Upper lobe of left lung (tissue), 6 donors: ENCODE data around the gene HAPLN1. TPM values are rescaled to one million over a fixed set of nuclear protein-coding genes. Genes with fewer than 3 reads are reported as not detected.

Source experiments
- ATAC-seq, 2 donors: fragments of 200-7000 bp; cut with Tn5 transposase; one replicate each; pipeline ENCODE4 v1.9.1; 2022; ENCODE audit warnings: mild to moderate bottlenecking in 2 of 2, moderate library complexity in 2 of 2; ENCODE audit not compliant: low FRiP score in 2 of 2
- DNase-seq, 2 donors: peaks; one replicate each; pipeline ENCODE4 v3.0.0-alpha.2; 2019 to 2020
- H3K27ac ChIP-seq, 4 donors: fragments of 200-600 bp; sonication (generic); one replicate each; pipeline ENCODE4 v1.5.1; 2016 to 2019
- H3K27me3 ChIP-seq, 4 donors: fragments of 200-600 bp; sonication (generic); one replicate each; pipeline ENCODE4 v1.5.1; 2017 to 2019
- H3K36me3 ChIP-seq, 4 donors: fragments of 200-600 bp; sonication (generic); one replicate each; pipeline ENCODE4 v1.5.1; 2016 to 2019
- H3K4me1 ChIP-seq, 4 donors: fragments of 200-600 bp; sonication (generic); one replicate each; pipeline ENCODE4 v1.5.1; 2018 to 2019
- H3K4me3 ChIP-seq, 4 donors: fragments of 200-600 bp; sonication (generic); one replicate each; pipeline ENCODE4 v1.5.1; 2017 to 2019; ENCODE audit warnings: mild to moderate bottlenecking in 2 of 4, moderate library complexity in 1 of 4
- H3K9me3 ChIP-seq, 4 donors: fragments of 200-600 bp; sonication (generic); one replicate each; pipeline ENCODE4 v1.5.1; 2018 to 2019
- EP300 ChIP-seq, 4 donors: sonication (generic); formaldehyde crosslinking; IDR thresholded peaks; one replicate each; pipeline ENCODE4 v1.5.1; 2017; ENCODE audit warnings: antibody characterized with exemption in 4 of 4, control low read depth in 2 of 4
- POLR2A ChIP-seq, 4 donors: fragments of 450-650 bp; IDR thresholded peaks; one replicate each; pipeline ENCODE4 v1.5.1; 2016 to 2017; ENCODE audit warnings: antibody characterized with exemption in 4 of 4, mild to moderate bottlenecking in 2 of 4
- POLR2AphosphoS5 ChIP-seq, 2 donors: sonication (generic); formaldehyde crosslinking; IDR thresholded peaks; one replicate each; pipeline ENCODE4 v1.5.1; 2017; ENCODE audit warnings: antibody characterized with exemption in 2 of 2
- WGBS, 2 donors: methylation state at CpG; one replicate each; pipeline ENCODE4 v1.1.5; 2017 to 2018; 5-methylcytosine and 5-hydroxymethylcytosine counted together
- total RNA-seq, 6 donors: library from RNA; depleted of rRNA in 4 of 6; stranded (reverse); fragments of >200 nt in 4 of 6; gene quantifications; one replicate each; pipeline versions ENCODE4 v1.1.0 to v1.2.1, GENCODE V29; 2016 to 2021
- TF ChIP-seq, protein P1 (sequence below), 6 experiments: fragments of 450-650 bp in 4 of 6; fragments of 200-600 bp in 2 of 6; sonication (generic) in 2 of 6; IDR thresholded peaks; one replicate each; pipeline ENCODE4 v1.5.1; 2016 to 2019; ENCODE audit warnings: antibody characterized with exemption in 6 of 6
- donor health status: DM: no; HTN: no; CAD: no; lungs with moderate emphysema.
- donor health status: DM: no; HTN: yes; CAD: no; lungs with severe emphysema.

HAPLN1 gene
- total RNA-seq, 6 donors from 2014 or later, result 0.30 to 0.46 TPM; not detected in 4

DNA sequence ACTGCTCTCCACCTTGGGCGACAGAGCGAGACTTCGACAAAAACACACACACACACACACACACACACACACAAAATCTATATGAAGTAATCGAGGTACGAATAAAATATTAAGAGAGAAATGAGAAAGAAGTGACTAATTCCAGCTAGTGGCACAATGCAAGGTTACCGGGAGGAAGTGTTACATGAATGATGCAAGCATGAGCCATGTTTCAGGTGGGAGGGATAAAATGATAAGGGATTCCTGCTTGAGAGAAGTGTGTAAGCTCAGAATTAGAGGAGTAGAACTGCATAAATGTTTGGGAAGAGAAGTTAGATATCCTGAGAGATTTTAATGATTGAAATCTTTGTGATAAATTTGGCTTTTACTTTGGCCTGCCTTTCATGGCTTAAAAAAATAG is 18.8 kb downstream of the HAPLN1 start:
- no peaks in the 10 kb centered on the region for H3K36me3 ChIP-seq
- no peaks in the 10 kb centered on the region for H3K9me3 ChIP-seq
- TF ChIP-seq, protein P1, sequence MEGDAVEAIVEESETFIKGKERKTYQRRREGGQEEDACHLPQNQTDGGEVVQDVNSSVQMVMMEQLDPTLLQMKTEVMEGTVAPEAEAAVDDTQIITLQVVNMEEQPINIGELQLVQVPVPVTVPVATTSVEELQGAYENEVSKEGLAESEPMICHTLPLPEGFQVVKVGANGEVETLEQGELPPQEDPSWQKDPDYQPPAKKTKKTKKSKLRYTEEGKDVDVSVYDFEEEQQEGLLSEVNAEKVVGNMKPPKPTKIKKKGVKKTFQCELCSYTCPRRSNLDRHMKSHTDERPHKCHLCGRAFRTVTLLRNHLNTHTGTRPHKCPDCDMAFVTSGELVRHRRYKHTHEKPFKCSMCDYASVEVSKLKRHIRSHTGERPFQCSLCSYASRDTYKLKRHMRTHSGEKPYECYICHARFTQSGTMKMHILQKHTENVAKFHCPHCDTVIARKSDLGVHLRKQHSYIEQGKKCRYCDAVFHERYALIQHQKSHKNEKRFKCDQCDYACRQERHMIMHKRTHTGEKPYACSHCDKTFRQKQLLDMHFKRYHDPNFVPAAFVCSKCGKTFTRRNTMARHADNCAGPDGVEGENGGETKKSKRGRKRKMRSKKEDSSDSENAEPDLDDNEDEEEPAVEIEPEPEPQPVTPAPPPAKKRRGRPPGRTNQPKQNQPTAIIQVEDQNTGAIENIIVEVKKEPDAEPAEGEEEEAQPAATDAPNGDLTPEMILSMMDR (IDR thresholded peaks at IDR 0.05), result no peak
- TF ChIP-seq EP300 (IDR thresholded peaks at IDR 0.05) (no peak), POLR2AphosphoS5 (IDR thresholded peaks at IDR 0.05) (no peak), POLR2A (IDR thresholded peaks at IDR 0.05) (no peak)
- H3K4me1 ChIP-seq, result no peaks in the 10 kb centered on the region
- no peak for ATAC-seq
- DNase-seq, result no peak
- WGBS, 2 donors, result 92 to 94% methylated on average over 6 of the region's 6 CpGs
- H3K27me3 ChIP-seq, result no peaks in the 10 kb centered on the region
- no peak overlapping the region for H3K4me3 ChIP-seq
- H3K27ac ChIP-seq, result no peak overlapping the region

DNA sequence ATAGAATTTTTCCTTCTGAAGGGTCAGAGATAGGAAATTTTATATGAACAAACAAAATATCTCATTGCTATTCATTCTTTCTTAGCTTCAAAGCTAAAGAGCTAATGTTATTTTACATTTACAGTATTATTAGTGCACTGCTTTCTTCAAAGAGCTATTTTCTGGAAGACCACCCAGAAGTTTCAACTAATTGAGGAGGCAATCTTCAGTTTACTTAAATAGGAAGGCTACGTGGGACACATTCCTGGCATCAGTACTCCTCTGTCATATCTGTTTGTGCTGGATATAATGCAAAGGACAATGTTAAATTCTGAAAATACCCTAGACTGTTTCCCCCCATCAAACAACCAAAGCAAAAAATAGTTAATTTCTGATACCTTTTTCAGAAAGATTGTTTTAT is 30.8 kb downstream of the HAPLN1 start:
- Histone ChIP-seq H3K9me3 (no peaks in the 10 kb centered on the region), H3K4me3 (no peak overlapping the region), H3K4me1 (no peaks in the 10 kb centered on the region), H3K36me3 (no peaks in the 10 kb centered on the region), H3K27me3 (no peaks in the 10 kb centered on the region), H3K27ac (no peak overlapping the region)
- DNase-seq (no peak), ATAC-seq (no peak)
- TF ChIP-seq EP300 (IDR thresholded peaks at IDR 0.05) (no peak), POLR2A (IDR thresholded peaks at IDR 0.05) (no peak), POLR2AphosphoS5 (IDR thresholded peaks at IDR 0.05) (no peak)
- TF ChIP-seq, protein P1 (IDR thresholded peaks at IDR 0.05), result no peak
- WGBS, 2 donors, result 71 to 94% methylated on average over 1 of the region's 1 CpG

DNA sequence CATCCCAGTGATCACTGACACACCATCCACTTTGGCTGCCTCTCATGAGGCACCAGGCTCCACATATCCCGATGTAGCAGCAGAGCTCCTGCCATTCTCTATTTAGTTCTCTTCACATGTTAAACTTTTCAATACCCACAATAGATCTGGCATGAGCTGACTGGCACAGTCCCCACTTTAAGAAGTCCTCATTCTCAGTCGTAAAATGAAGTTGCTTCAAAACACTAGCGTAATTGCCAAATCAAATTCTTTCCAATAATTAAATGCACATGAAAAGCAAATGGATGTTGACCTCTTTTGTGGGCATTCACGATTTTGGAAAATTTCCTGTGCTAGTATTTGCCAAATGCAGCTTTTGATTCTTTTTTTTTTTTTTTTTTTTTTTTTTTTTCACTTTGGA is 32.4 kb downstream of the HAPLN1 start:
- no peaks in the 10 kb centered on the region for H3K9me3 ChIP-seq

DNA sequence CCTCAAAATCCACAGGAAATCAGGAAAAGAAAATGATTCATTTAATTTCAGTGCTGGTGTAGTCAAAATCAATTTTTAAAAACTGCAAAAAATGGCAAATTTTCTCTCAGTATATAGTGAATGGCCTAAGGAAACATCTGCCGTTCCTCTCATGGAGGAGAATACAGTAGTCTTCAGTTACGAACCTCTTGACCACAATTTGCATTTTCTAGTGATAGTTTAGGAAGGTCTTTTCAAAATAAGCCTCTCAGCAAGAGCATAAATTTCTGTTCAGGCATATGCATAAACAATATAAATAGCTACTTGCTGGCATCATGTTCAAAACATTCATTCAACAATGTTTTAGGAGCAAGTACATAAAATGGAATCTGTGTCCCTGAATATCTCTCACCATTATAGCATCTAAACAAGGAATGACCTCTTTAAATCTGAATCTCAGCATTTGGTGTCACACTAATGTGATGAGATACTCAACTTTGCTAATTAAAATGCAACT is 33.5 kb downstream of the HAPLN1 start:
- no peak for ATAC-seq
- TF ChIP-seq, protein P1 (IDR thresholded peaks at IDR 0.05), result no peak
- TF ChIP-seq POLR2AphosphoS5 (IDR thresholded peaks at IDR 0.05), result no peak
- TF ChIP-seq POLR2A (IDR thresholded peaks at IDR 0.05), result no peak
- no peak for TF ChIP-seq EP300 (IDR thresholded peaks at IDR 0.05)
- DNase-seq, result no peak
- Histone ChIP-seq H3K4me1 (no peaks in the 10 kb centered on the region), H3K4me3 (no peak overlapping the region), H3K27me3 (no peaks in the 10 kb centered on the region), H3K36me3 (no peaks in the 10 kb centered on the region), H3K9me3 (no peaks in the 10 kb centered on the region), H3K27ac (no peak overlapping the region)
- WGBS, 2 donors, result 63 to 81% methylated on average over 2 of the region's 2 CpGs

More for the DNA sequence above, 32.4 kb downstream of the HAPLN1 start:
- Histone ChIP-seq H3K4me1 (no peaks in the 10 kb centered on the region), H3K27me3 (no peaks in the 10 kb centered on the region), H3K4me3 (no peak overlapping the region), H3K36me3 (no peaks in the 10 kb centered on the region), H3K27ac (no peak overlapping the region)
- WGBS, 2 donors, result 81 to 83% methylated on average over 4 of the region's 4 CpGs
- DNase-seq, result no peak
- TF ChIP-seq POLR2AphosphoS5 (IDR thresholded peaks at IDR 0.05) (no peak), POLR2A (IDR thresholded peaks at IDR 0.05) (no peak), EP300 (IDR thresholded peaks at IDR 0.05) (no peak)
- TF ChIP-seq, protein P1 (IDR thresholded peaks at IDR 0.05), result no peak
- no peak for ATAC-seq

DNA sequence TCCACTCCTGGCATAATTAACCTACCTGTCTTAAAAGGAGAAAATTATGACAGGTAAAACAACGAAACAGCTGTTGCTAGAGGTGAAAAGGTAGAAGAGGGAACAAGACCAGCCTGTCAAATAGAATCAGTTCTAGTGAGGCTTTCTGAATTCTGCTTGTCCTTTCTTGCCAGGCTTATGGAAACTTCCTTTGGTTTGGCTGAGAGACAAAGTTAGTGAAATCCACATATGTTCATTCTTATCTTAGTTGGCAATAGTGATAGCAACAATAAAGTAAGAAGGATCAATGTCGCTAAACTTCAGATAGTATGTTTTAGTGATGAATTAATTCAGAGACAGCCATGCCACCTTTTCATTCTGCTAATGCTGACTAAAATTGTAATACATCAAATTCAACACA is 34.4 kb downstream of the HAPLN1 start:
- no peak overlapping the region for H3K4me3 ChIP-seq
- ATAC-seq (no peak), DNase-seq (no peak)
- TF ChIP-seq, protein P1 (IDR thresholded peaks at IDR 0.05), result no peak
- no peak for TF ChIP-seq POLR2AphosphoS5 (IDR thresholded peaks at IDR 0.05)
- no peak for TF ChIP-seq EP300 (IDR thresholded peaks at IDR 0.05)
- no peak for TF ChIP-seq POLR2A (IDR thresholded peaks at IDR 0.05)
- H3K27ac ChIP-seq, result no peak overlapping the region
- H3K4me1 ChIP-seq, result no peaks in the 10 kb centered on the region
- H3K9me3 ChIP-seq, result no peaks in the 10 kb centered on the region
- no peaks in the 10 kb centered on the region for H3K27me3 ChIP-seq
- H3K36me3 ChIP-seq, result no peaks in the 10 kb centered on the region
- WGBS, 2 donors, result 77 to 91% methylated on average over 2 of the region's 2 CpGs
